HFFc6 (cell line): Measurements from ENCODE around the gene COQ6. TPM values are rescaled to one million over a fixed set of nuclear protein-coding genes. Genes with fewer than 3 reads are reported as not detected.

ENCODE experiments used
- DNase-seq: peaks from one replicate; pipeline ENCODE4 v3.0.0-alpha.2; 2018
- H3K27ac Mint-ChIP-seq: 2 replicates; pipeline ENCODE4 v1.8.0; 2020; ENCODE audit warnings: mild to moderate bottlenecking, mixed read lengths
- H3K27me3 Mint-ChIP-seq: 2 replicates; pipeline ENCODE4 v1.8.0; 2021; ENCODE audit warnings: mild to moderate bottlenecking, moderate library complexity, mixed read lengths; ENCODE audit not compliant: insufficient read depth
- H3K36me3 Mint-ChIP-seq: 2 replicates; pipeline ENCODE4 v1.8.0; 2021; ENCODE audit warnings: low read depth, mixed read lengths
- H3K4me1 Mint-ChIP-seq: 2 replicates; pipeline ENCODE4 v1.8.0; 2020; ENCODE audit warnings: low read depth, mixed read lengths
- H3K4me3 Mint-ChIP-seq: 2 replicates; pipeline ENCODE4 v1.8.0; 2020; ENCODE audit warnings: mild to moderate bottlenecking, moderate library complexity, mixed read lengths
- H3K9me3 Mint-ChIP-seq: 2 replicates; pipeline ENCODE4 v1.8.0; 2020; ENCODE audit warnings: mild to moderate bottlenecking, mixed read lengths
- CTCF ChIP-seq: fragments of 200-600 bp; sonication (generic); IDR thresholded peaks from 2 replicates; pipeline ENCODE4 v1.5.0; 2021; ENCODE audit warnings: antibody characterized with exemption, mild to moderate bottlenecking
- total RNA-seq, 6 experiments: library from RNA; stranded (reverse); fragmentation: NEBNext Ultra II Directional; extraction: Animal tissue kit (Norgen Biotek cat#: 25700); gene quantifications; 2 replicates in 1 of 6; 3 replicates in 5 of 6; pipeline ENCODE4 v1.2.3, GENCODE V29; 2021

Gene COQ6
- total RNA-seq, 6 experiments from 2014 or later, result 17.8 to 22.1 (median 20.7) TPM

- H3K27me3 Mint-ChIP-seq, result no peaks in the 10 kb centered on the region; the same call in none of the 2 replicates
- peaks cover 12% of the 10 kb centered on the region for H3K4me1 Mint-ChIP-seq
- DNase-seq, result peak; percentile 67
- no peaks in the 10 kb centered on the region for H3K36me3 Mint-ChIP-seq
- H3K27ac Mint-ChIP-seq, result peak overlapping the region; percentile 66
- no peaks in the 10 kb centered on the region for H3K9me3 Mint-ChIP-seq
- peak overlapping the region; percentile 10 for H3K4me3 Mint-ChIP-seq
- no peak for TF ChIP-seq CTCF
These were observed 7.0 kb upstream of the COQ6 start for GRCh38 chr14:73943083-73943482.

- no peaks in the 10 kb centered on the region for H3K9me3 Mint-ChIP-seq
- no peak for DNase-seq
- H3K4me3 Mint-ChIP-seq, result no peak overlapping the region
- no peak overlapping the region for H3K27ac Mint-ChIP-seq
- TF ChIP-seq CTCF, result no peak
- H3K27me3 Mint-ChIP-seq, result no peaks in the 10 kb centered on the region; the same call in none of the 2 replicates
- H3K4me1 Mint-ChIP-seq, result peaks cover 12% of the 10 kb centered on the region
- no peaks in the 10 kb centered on the region for H3K36me3 Mint-ChIP-seq
These were observed 5.5 kb upstream of the COQ6 start for GRCh38 chr14:73944432-73945158.

- TF ChIP-seq CTCF, result no peak
- no peak for DNase-seq
- Mint-ChIP-seq H3K27me3 (peaks cover 3% of the 10 kb centered on the region), H3K27ac (no peak overlapping the region), H3K36me3 (no peaks in the 10 kb centered on the region), H3K4me1 (peaks cover 12% of the 10 kb centered on the region), H3K9me3 (no peaks in the 10 kb centered on the region), H3K4me3 (no peak overlapping the region)
These were observed 4.9 kb upstream of the COQ6 start for GRCh38 chr14:73945159-73945670.

- no peak for DNase-seq
- H3K4me3 Mint-ChIP-seq, result no peak overlapping the region
- peaks cover 3% of the 10 kb centered on the region; the same call in 1 of the 2 replicates for H3K27me3 Mint-ChIP-seq
- no peaks in the 10 kb centered on the region for H3K9me3 Mint-ChIP-seq
- peaks cover 11% of the 10 kb centered on the region for H3K4me1 Mint-ChIP-seq
- no peak overlapping the region for H3K27ac Mint-ChIP-seq
- H3K36me3 Mint-ChIP-seq, result peaks cover 14% of the 10 kb centered on the region; the same call in 1 of the 2 replicates
- TF ChIP-seq CTCF, result no peak
These were observed 3.6 kb downstream of the COQ6 start for GRCh38 chr14:73953731-73954130.

- H3K4me3 Mint-ChIP-seq, result no peak overlapping the region
- no peaks in the 10 kb centered on the region for H3K9me3 Mint-ChIP-seq
- H3K4me1 Mint-ChIP-seq, result peaks cover 11% of the 10 kb centered on the region
- no peak overlapping the region for H3K27ac Mint-ChIP-seq
- TF ChIP-seq CTCF, result no peak
- H3K27me3 Mint-ChIP-seq, result no peaks in the 10 kb centered on the region
- no peak for DNase-seq
- peaks cover 14% of the 10 kb centered on the region; the same call in 1 of the 2 replicates for H3K36me3 Mint-ChIP-seq
These were observed 5.6 kb downstream of the COQ6 start for GRCh38 chr14:73955674-73956073.
